ENCODE data around the gene FAM43B.
"Not testable (repeated sequence)": the region's sequence is repeated elsewhere in the genome, so short reads cannot be mapped to it uniquely, and the experiment has no call there.

FAM43B gene

DNA sequence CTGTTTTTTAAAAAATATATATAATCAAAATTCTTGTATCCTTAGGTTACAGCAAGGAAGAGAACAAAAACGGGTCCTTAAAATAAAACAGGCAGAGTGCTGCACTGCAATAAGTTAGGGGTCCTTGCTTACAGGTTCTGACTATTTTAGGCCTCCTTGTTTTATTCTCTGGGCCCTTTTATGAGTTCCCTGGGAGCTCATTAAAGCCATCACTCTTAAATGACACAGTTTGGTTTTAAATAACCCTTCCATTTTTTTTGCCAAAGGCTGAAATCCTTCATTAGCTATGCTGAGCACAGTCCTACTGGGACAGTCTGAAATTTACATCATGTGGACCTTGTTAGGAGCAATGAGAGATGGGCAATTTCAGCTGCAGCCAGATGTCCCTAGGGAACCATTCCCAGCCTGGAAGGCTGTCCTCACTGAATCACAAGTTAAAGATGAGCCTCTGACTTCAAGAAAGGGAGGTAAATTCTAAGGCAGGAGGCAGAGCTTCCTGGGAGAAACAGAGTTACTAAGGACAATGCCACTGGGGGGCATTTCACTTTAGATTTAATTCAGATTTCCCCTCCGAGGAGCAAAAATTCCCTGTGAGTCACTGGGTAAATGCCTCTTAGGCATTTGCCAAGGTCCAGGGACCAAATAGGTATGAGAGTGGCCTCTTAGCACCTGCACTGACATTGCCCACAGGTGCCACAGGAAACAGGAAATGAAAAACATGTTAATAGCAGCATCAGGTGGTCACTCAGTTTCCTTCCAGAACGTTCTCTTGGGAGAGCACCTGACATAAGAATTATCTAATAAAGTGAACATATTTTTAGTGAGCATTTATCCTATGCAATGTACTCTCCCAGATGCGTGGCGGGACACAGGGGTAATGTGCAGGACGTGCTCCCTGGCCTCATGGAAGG lies 40.6 kb upstream of the FAM43B start:
- Mint-ChIP-seq H3K27ac (no peak overlapping the region), H3K4me3 (no peak overlapping the region), H3K27me3 (ENCODE audit: low read depth) (peaks cover 19% of the 10 kb centered on the region), H3K36me3 (ENCODE audit: low read depth) (no peaks in the 10 kb centered on the region), H3K4me1 (peaks cover 7% of the 10 kb centered on the region), H3K9me3 (no peaks in the 10 kb centered on the region)
- no peak for TF ChIP-seq CTCF (IDR thresholded peaks at IDR 0.05; ENCODE audit: unreplicated experiment in 3 of 3)

DNA sequence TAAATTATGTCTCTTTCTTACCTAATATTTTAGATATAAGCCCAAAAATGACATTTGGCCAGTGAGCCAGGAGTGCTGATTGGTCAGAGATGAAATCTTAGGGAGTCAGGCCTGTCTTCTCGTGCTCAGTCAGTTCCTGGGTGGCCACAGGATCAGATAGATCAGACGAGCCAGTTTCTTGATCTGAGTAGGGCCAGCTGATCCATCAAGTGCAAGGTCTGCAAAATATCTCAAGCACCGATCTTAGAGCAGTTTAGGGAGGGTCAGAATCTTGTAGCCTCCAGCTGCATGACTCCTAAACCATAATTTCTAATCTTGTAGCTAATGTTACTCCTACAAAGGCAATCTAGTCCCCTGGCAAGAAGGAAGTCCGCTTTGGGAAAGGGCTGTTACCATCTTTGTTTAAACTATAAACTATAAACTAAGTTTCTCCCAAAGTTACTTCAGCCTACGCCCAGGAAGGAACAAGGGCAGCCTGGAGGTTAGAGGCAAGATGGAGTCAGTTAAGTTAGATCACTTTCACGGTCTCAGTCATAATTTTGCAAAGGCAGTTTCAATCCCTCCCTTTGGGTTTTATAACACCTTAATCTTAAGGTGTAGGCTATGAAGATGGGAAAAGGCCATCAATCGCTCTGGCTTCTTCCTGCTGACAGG lies 32.6 kb upstream of the FAM43B start:
- not testable (repeated sequence) for H3K27ac Mint-ChIP-seq; H3K36me3 Mint-ChIP-seq (ENCODE audit: low read depth); H3K4me3 Mint-ChIP-seq; H3K9me3 Mint-ChIP-seq; H3K4me1 Mint-ChIP-seq
- H3K27me3 Mint-ChIP-seq (ENCODE audit: low read depth), result peaks cover 23% of the 10 kb centered on the region

DNA sequence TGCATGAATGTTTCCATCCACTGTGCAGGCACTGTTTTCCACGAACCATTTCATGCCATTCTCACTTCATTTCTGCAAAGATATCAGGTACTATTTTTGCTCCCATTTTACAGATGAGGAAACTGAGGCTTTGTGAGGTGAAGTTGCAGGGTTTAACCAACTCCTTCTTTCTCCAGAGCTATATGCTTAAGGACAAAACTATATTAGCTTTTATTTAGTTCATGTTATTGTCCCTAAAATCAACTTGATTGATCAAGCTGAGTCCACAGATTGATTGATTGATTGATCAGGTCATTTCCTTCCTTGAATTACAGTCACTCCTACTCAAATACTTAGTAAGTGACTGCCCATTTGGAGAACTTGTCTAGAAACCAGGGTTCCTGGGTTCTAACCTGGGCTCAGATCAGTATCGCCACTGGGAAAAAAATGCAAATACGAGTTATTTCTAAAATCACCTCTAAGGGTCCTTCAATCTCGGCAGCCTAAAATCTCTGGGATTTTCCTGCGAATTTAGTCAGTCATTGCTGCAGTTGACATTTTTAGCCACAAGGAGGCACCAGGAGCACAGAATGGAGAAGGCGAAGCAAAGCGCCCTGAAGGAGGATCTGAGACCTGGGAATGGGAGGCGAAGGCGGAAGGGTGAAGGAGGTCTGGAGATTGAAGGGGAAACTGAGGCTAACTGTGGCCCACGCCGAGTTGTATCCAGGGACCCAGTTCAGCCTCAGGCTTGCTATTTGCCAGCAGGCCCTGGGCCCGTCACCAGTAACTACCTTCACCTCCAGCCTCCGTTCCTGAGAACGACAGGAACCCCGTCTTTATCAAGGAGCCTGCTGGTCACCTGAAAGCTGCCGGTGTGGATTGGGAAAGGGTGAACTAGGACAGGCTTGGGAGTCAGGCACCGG lies 30.2 kb upstream of the FAM43B start:
- Mint-ChIP-seq H3K27ac (no peak overlapping the region), H3K9me3 (no peaks in the 10 kb centered on the region), H3K27me3 (ENCODE audit: low read depth) (peaks cover 36% of the 10 kb centered on the region), H3K4me1 (no peaks in the 10 kb centered on the region), H3K36me3 (ENCODE audit: low read depth) (no peaks in the 10 kb centered on the region), H3K4me3 (no peak overlapping the region)
- TF ChIP-seq CTCF (IDR thresholded peaks at IDR 0.05; ENCODE audit: unreplicated experiment in 3 of 3), result peak; percentile 83 to 93 (median 87)

GRCh38 chr1:20526267-20526666 lies 26.1 kb upstream of the FAM43B start:
- Mint-ChIP-seq H3K9me3 (no peaks in the 10 kb centered on the region), H3K4me1 (no peaks in the 10 kb centered on the region), H3K36me3 (ENCODE audit: low read depth) (no peaks in the 10 kb centered on the region)

GRCh38 chr1:20528221-20528620 lies 24.2 kb upstream of the FAM43B start:
- TF ChIP-seq CTCF (IDR thresholded peaks at IDR 0.05; ENCODE audit: unreplicated experiment in 3 of 3), result no peak
- H3K27ac Mint-ChIP-seq, result no peak overlapping the region
- H3K27me3 Mint-ChIP-seq (ENCODE audit: low read depth), result peaks cover 41% of the 10 kb centered on the region
- no peak overlapping the region for H3K4me3 Mint-ChIP-seq
- H3K9me3 Mint-ChIP-seq, result no peaks in the 10 kb centered on the region
- no peaks in the 10 kb centered on the region for H3K36me3 Mint-ChIP-seq (ENCODE audit: low read depth)
- H3K4me1 Mint-ChIP-seq, result peaks cover 1% of the 10 kb centered on the region

More at GRCh38 chr1:20526267-20526666, 26.1 kb upstream of the FAM43B start:
- peaks cover 46% of the 10 kb centered on the region for H3K27me3 Mint-ChIP-seq (ENCODE audit: low read depth)
- no peak for TF ChIP-seq CTCF (IDR thresholded peaks at IDR 0.05; ENCODE audit: unreplicated experiment in 3 of 3)
- no peak overlapping the region for H3K4me3 Mint-ChIP-seq
- H3K27ac Mint-ChIP-seq, result no peak overlapping the region

- Mint-ChIP-seq H3K9me3 (no peaks in the 10 kb centered on the region), H3K36me3 (ENCODE audit: low read depth) (no peaks in the 10 kb centered on the region), H3K27ac (no peak overlapping the region), H3K4me1 (peaks cover 17% of the 10 kb centered on the region), H3K27me3 (ENCODE audit: low read depth) (peaks cover 47% of the 10 kb centered on the region), H3K4me3 (no peak overlapping the region)
- no peak for TF ChIP-seq CTCF (IDR thresholded peaks at IDR 0.05; ENCODE audit: unreplicated experiment in 3 of 3)
These were observed 22.1 kb upstream of the FAM43B start for GRCh38 chr1:20530306-20530705.

Data from nephron (organoid).